ENCODE results near the gene SLC7A11.

DNA sequence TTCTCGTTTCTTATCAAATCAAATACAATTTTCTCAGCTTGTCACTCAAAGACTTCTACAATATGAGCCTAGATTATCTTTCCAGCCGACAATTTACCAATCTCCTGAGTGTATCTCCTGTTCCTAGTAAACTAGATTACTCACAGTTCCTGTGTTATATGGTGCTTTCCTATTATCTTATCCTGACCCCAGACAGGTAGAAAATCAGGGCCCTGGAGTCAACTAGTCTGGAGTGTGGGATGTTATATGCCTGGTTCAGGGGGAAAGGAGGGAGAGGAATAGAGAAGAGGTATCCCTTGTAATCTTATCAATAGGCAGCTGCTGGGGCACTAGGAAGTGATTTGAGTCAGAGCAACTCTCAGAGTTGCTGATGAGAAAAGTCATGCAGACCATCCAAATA lies 127.1 kb downstream of the SLC7A11 start:
- TF ChIP-seq, protein P1, sequence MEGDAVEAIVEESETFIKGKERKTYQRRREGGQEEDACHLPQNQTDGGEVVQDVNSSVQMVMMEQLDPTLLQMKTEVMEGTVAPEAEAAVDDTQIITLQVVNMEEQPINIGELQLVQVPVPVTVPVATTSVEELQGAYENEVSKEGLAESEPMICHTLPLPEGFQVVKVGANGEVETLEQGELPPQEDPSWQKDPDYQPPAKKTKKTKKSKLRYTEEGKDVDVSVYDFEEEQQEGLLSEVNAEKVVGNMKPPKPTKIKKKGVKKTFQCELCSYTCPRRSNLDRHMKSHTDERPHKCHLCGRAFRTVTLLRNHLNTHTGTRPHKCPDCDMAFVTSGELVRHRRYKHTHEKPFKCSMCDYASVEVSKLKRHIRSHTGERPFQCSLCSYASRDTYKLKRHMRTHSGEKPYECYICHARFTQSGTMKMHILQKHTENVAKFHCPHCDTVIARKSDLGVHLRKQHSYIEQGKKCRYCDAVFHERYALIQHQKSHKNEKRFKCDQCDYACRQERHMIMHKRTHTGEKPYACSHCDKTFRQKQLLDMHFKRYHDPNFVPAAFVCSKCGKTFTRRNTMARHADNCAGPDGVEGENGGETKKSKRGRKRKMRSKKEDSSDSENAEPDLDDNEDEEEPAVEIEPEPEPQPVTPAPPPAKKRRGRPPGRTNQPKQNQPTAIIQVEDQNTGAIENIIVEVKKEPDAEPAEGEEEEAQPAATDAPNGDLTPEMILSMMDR (conservative IDR thresholded peaks at IDR 0.05; ENCODE audit: low read depth, low read length): no peak
- TF ChIP-seq EZH2phosphoT487 (IDR thresholded peaks at IDR 0.05; ENCODE audit: borderline replicate concordance, low read length) (no peak), EZH2 (IDR thresholded peaks at IDR 0.05; ENCODE audit: low read length, unreplicated experiment) (no peak)

All from PC-3 (cell line).